AG04449 (cell line): ENCODE data around the gene SLIT1.

ENCODE experiments used
- CTCF ChIA-PET: fragments of 350-600 bp; formaldehyde crosslinking; extraction: SDS; loops from one replicate; lab custom pipeline; 2021; ENCODE audit warnings: antibody characterized with exemption; lab: Yijun Ruan, JAX
- POLR2A ChIA-PET: fragments of 400-600, 350-600 bp; formaldehyde crosslinking; extraction: SDS; loops from one replicate; lab custom pipeline; 2020; ENCODE audit warnings: antibody characterized with exemption, inconsistent platforms; lab: Yijun Ruan, JAX
- DNase-seq: peaks from one replicate; pipeline ENCODE4 v3.0.0-alpha.2; 2010; ENCODE audit warnings: low read depth, low spot score
- H3K4me3 ChIP-seq: 2 replicates; pipeline ENCODE4 v1.5.1; 2011; ENCODE audit warnings: low read depth, mild to moderate bottlenecking, control low read depth, low read length
- CTCF ChIP-seq: IDR thresholded peaks from one replicate; pipeline ENCODE4 v1.5.1; 2011; ENCODE audit warnings: mild to moderate bottlenecking, moderate library complexity, low read length, control low read depth, inconsistent platforms; ENCODE audit not compliant: insufficient read depth; ENCODE audit errors: missing control alignments

The SLIT1 gene

DNA sequence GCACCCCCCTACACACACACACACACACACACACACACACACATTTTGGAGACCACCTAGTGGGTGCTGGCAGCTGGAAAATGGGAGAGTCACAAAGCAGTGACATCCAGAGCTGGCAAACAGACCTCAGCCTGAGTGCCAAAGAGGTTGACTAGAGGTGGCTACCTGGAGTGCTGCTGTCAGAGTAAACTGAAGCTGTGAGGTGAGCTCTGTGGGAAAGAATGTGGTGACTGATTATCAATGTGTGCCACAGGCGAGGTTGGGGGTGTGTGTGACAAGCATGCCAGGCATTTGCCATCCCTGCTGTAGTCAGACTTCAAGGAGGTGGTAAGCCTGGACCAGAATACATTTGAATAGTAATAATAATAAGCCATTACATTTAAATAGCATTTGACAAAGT is 120.6 kb downstream of the SLIT1 start:
- TF ChIP-seq CTCF, result no peak
- DNase-seq, result no peak
- no peak overlapping the region for H3K4me3 ChIP-seq
- ChIA-PET CTCF (interaction anchor here (1.4 to 34.9 kb wide), 3 partner anchors 9 to 156 kb away, joined by 4 to 1063 read pairs (median 5); no protein-coding TSS in a partner anchor), POLR2A (no interaction called here)

DNA sequence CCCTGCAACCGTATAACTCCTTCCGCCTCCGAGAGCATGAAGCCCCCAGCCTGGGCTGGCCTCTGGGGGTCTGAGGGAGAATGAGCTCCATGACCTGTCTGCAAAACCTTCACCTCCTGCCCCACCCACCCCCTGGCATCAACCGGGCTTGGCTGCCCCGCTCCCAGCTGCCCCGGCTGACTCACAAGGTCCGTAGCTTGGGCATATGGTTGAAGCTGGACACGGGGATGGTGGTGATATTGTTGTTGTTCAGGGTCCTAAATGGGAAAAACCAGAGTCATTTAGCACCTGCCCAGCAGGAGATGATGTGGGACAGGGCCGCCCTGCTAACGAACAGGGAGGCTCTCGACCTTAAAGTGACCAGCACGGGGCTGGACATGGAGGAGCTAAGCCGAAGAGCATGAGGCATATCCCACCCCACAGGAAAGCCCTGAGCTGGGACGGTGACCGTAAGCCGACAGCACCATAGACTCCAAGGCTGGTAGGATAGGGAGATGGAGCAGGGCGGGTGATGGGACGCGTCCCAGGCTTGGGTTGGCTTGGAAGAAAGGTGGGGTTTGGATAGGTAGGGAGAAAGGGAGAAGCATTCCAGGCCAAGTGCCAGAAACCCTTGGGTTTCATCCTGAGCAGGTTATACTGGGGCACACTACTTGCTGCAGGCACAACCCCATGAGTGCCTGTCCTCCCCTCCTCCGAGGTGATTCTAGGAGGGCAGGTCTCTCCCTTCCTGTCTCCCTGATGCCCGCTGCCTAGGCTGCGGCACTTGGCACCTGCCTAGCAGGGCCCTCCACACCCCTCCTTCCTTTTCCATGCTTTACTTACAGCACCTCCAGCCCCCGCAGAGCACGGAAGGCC is 121.5 kb downstream of the SLIT1 start:
- TF ChIP-seq CTCF, result no peak
- no peak for DNase-seq
- POLR2A ChIA-PET, result no interaction called here
- CTCF ChIA-PET, result interaction anchor here (0.9 to 34.9 kb wide), 7 partner anchors 8 to 157 kb away, joined by 3 to 1063 read pairs (median 5); no protein-coding TSS in a partner anchor
- H3K4me3 ChIP-seq, result no peak overlapping the region

GRCh38 chr10:97063271-97063982 is 122.3 kb downstream of the SLIT1 start:
- CTCF ChIA-PET, result interaction anchor here (0.9 to 34.9 kb wide), 6 partner anchors 9 to 157 kb away, joined by 3 to 1063 read pairs (median 5); no protein-coding TSS in a partner anchor
- no peak for TF ChIP-seq CTCF
- DNase-seq, result no peak

DNA sequence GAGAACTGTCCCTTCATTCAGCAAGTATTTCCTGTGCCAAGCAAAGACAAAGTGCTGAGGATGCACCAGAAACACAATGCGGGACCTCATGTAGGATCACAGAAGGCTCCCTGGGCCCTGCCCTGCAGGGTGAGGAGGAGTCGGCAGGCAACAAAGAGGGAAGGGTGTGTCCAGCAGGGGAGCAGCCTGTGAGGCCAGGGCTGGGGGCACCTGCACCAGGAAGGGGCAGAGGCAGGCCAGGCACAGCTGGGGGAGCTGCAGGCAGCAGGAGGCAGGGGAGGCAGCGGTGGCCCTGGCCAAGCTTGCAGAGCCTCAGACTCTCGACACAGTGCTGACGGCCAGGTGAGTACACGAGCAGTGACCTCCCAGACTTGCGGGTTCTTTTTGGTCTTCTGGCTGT is 123.3 kb downstream of the SLIT1 start:
- H3K4me3 ChIP-seq, result no peak overlapping the region
- ChIA-PET CTCF (no interaction called here), POLR2A (no interaction called here)
- TF ChIP-seq CTCF, result no peak
- DNase-seq, result no peak

More at GRCh38 chr10:97063271-97063982, 122.3 kb downstream of the SLIT1 start:
- POLR2A ChIA-PET, result no interaction called here
- no peak overlapping the region for H3K4me3 ChIP-seq

- TF ChIP-seq CTCF, result no peak
- ChIA-PET POLR2A (no interaction called here), CTCF (interaction anchor here (1.4 to 7.1 kb wide), 2 partner anchors 11 to 36 kb away, joined by 4 to 51 read pairs; no protein-coding TSS in a partner anchor)
- no peak overlapping the region for H3K4me3 ChIP-seq
- DNase-seq, result no peak
Measured at GRCh38 chr10:97062046-97062445, 123.7 kb downstream of the SLIT1 start.

GRCh38 chr10:97061423-97061822 is 124.3 kb downstream of the SLIT1 start:
- no peak for TF ChIP-seq CTCF
- ChIA-PET POLR2A (no interaction called here), CTCF (interaction anchor here (1.4 to 7.1 kb wide), 4 partner anchors 11 to 149 kb away, joined by 4 to 51 read pairs (median 11); no protein-coding TSS in a partner anchor)
- no peak for DNase-seq
- no peak overlapping the region for H3K4me3 ChIP-seq
